ENCODE data around the gene LRPPRC.

Gene LRPPRC

GRCh38 chr2:43852196-43852730 lies 143.5 kb downstream of the LRPPRC start:
- no peak for DNase-seq

DNA sequence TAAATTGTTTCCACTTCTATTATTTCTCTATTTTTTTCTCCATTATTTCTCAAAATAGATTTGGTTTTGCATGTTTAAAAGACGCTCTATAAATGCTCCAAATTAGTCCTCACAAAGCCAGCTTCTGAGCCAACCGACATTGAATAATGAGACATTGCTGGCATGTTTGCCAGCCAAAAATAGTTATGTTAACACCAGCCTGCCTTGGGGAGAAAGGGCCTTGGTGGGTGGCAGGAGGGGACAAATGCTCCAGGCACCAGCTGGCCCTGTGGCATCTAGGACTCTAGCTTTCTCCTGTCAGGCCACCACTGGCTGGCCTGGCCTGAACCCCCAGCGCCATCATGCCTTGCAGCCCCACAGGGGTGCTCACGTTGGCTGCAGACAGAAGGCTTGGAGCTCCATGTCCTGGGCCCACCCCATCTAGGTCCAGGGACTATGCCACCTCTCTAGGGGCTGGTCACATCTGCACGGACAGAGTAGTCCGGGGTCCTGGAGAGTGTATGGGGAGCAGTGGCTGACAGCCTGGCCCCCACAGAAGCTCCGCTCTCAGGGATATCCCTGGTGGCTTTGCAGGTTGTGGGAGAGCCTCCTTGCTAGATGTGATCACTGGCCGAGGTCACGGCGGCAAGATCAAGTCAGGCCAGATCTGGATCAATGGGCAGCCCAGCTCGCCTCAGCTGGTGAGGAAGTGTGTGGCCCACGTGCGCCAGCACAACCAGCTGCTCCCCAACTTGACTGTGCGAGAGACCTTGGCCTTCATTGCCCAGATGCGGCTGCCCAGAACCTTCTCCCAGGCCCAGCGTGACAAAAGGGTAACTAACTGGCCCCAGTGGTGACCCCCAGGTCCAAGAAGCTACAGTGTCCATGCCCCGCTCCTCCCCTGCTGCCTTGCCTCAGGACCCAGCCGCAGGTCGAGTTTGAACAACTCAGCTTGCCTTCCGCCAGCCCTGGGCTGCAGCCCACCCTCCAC lies 144.5 kb downstream of the LRPPRC start:
- DNase-seq, result no peak

DNA sequence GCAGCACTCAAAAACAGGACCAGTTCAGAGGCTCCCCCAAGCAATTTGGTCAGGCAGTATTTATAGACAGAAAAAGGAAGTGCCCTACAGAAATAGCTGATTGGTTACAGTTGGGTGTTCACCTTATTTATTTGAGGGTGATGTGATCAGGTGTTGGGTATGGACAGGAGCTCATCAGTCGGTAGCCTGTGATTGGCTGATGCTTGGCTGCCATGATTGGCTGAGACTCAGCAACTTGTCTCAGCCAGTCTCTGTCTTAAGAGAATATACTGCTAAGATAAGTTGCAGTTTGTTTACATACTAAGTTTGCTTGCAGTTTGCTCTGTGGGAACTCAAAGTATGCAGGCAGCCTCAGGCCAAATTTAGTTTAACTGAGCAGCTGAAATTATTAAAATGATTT lies 147.6 kb downstream of the LRPPRC start:
- no peak for DNase-seq

DNA sequence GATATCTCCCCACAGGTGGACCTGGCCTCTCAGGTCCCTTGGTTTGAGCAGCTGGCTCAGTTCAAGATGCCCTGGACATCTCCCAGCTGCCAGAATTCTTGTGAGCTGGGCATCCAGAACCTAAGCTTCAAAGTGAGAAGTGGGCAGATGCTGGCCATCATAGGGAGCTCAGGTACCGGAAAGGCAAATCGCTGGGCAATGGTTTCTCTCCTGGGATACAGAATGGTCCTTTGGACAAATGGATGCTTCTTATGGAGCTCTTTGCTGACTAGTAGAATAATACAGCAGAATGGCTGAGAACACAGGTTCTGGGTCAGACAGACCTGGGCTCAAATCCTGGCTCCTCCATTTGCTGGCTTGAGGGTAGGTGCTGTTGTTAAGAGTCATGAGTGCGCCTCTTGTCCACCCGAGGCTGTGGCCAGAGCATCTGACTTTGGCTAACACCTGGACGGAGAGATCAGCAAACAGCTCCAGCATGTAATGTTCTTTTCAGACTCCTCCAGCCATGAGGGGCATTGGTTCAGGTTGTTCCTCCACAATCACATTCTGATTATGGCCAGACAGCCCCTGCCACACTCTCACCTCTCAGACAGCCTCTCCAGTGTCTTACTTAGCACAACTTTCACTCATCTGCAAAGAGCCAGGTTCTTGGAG lies 149.5 kb downstream of the LRPPRC start:
- DNase-seq, result no peak

- DNase-seq, result no peak
Observed at GRCh38 chr2:43845181-43845580, 150.6 kb downstream of the LRPPRC start.

DNA sequence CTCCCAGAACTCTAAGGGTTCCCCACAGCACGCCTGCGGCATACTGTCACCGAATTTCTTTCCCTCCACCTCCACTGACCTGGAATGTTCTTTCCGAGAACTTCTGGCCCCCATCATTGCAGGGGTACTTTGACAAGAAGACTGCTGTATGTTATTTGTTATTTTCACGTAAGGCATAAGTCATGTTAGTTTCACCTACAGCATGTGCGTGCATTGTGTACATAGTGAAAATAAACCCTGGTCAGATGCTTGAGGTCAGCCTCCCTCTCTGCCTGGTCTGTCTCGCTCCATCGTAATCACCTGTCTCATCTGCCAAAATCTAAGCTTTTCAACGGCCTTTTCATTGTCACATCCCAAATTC lies 152.9 kb downstream of the LRPPRC start:
- no peak for DNase-seq

- DNase-seq, result no peak
Observed at GRCh38 chr2:43841949-43842865, 153.6 kb downstream of the LRPPRC start.

- DNase-seq, result no peak
Observed at GRCh38 chr2:43840965-43841364, 154.8 kb downstream of the LRPPRC start.

DNA sequence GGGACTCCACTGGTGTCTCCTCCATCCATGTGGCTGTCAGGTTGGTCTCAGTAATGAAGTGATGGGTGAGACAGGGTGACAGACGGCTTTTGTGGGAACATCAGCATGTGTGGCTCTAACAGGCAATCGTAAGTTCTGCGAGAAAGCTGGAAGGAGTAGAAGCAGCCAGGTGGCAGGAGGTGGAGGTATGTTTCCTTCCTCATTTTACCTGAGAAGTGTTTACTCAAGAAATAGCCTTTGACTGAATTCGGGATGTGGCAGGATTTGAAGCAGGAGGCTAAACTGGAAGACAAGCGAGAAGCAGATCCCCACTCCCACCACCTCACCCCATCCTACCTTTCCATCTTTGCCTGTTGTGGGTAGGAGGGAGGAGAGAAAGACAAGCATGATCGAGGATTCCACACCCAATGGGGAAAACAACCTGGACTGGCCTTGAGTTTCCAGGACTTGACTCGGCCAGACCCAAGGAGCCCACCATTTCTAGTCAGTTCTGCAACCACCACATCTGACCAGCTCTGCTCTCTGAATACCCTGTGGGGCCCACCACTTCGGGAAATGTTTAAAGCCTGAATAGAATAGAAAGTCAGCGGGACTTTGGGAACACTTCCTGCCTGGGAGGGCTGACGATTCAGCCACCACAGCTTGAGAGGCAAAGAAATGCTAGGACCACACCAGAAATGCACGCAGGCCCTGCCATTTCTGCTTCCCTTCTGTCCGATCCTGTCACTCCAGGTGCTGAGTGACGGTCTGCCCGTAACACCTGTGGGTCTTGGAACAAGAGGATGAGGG lies 155.8 kb downstream of the LRPPRC start:
- DNase-seq, result no peak

GRCh38 chr2:43838560-43839267 lies 157.1 kb downstream of the LRPPRC start, which contains the start of the genes ABCG5 and ABCG8:
Gene ABCG5 (minus strand): TSS chr2:43838839. CDS start chr2:43838679, 160 bp downstream.
Gene ABCG8 (plus strand): TSS chr2:43838971. CDS start chr2:43839054, 83 bp downstream.
- no peak for DNase-seq

GRCh38 chr2:43837831-43838559 lies 157.8 kb downstream of the LRPPRC start:
- no peak for DNase-seq

DNA sequence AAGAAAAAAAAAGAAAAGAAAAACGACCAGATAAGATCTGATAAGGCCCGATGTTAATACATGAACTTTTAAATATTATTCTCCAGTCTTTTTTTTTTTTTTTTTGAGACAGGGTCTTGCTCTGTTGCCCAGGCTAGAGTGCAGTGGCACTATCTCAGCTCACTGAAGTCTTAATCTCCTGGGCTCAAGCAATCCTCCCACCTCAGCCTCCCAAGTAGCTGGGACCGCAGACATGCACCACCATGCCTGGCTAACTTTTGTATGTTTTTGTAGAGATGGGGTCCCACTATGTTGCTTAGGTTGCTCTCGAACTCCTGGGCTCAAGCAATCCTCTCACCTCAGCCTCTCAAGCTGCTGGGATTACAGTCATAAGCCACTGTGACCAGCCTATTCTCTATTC lies 158.8 kb downstream of the LRPPRC start:
- DNase-seq, result no peak
